ENCODE results near the gene STS.

- TF ChIP-seq ATF2 (IDR thresholded peaks at IDR 0.05; ENCODE audit: low read length) (no peak), NRF1 (conservative IDR thresholded peaks at IDR 0.05; ENCODE audit: low read depth, low read length) (no peak), MYB (IDR thresholded peaks at IDR 0.05; ENCODE audit: borderline replicate concordance, low read depth, low read length) (no peak), SMAD1 (IDR thresholded peaks at IDR 0.05; ENCODE audit: low read depth, partially characterized antibody) (no peak)
- TF ChIP-seq, protein P1, sequence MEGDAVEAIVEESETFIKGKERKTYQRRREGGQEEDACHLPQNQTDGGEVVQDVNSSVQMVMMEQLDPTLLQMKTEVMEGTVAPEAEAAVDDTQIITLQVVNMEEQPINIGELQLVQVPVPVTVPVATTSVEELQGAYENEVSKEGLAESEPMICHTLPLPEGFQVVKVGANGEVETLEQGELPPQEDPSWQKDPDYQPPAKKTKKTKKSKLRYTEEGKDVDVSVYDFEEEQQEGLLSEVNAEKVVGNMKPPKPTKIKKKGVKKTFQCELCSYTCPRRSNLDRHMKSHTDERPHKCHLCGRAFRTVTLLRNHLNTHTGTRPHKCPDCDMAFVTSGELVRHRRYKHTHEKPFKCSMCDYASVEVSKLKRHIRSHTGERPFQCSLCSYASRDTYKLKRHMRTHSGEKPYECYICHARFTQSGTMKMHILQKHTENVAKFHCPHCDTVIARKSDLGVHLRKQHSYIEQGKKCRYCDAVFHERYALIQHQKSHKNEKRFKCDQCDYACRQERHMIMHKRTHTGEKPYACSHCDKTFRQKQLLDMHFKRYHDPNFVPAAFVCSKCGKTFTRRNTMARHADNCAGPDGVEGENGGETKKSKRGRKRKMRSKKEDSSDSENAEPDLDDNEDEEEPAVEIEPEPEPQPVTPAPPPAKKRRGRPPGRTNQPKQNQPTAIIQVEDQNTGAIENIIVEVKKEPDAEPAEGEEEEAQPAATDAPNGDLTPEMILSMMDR (IDR thresholded peaks at IDR 0.05 in 2 of 3, conservative IDR thresholded peaks at IDR 0.05 in 1 of 3; ENCODE audit: control insufficient read depth in 2 of 3, extremely low read depth in 1 of 3, insufficient read depth in 1 of 3, low read depth in 3 of 3, low read length in 3 of 3), result no peak
- TF ChIP-seq, protein P2, sequence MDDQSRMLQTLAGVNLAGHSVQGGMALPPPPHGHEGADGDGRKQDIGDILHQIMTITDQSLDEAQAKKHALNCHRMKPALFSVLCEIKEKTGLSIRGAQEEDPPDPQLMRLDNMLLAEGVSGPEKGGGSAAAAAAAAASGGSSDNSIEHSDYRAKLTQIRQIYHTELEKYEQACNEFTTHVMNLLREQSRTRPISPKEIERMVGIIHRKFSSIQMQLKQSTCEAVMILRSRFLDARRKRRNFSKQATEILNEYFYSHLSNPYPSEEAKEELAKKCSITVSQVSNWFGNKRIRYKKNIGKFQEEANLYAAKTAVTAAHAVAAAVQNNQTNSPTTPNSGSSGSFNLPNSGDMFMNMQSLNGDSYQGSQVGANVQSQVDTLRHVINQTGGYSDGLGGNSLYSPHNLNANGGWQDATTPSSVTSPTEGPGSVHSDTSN (IDR thresholded peaks at IDR 0.05; ENCODE audit: insufficient replicate concordance, low read depth, low read length), result no peak
Observed at GRCh38 chrX:7188672-7189071, 41.2 kb downstream of the STS start.

Data from GM12878 (cell line).